ENCODE data around the gene CEP68.

- TF ChIP-seq, protein P1, sequence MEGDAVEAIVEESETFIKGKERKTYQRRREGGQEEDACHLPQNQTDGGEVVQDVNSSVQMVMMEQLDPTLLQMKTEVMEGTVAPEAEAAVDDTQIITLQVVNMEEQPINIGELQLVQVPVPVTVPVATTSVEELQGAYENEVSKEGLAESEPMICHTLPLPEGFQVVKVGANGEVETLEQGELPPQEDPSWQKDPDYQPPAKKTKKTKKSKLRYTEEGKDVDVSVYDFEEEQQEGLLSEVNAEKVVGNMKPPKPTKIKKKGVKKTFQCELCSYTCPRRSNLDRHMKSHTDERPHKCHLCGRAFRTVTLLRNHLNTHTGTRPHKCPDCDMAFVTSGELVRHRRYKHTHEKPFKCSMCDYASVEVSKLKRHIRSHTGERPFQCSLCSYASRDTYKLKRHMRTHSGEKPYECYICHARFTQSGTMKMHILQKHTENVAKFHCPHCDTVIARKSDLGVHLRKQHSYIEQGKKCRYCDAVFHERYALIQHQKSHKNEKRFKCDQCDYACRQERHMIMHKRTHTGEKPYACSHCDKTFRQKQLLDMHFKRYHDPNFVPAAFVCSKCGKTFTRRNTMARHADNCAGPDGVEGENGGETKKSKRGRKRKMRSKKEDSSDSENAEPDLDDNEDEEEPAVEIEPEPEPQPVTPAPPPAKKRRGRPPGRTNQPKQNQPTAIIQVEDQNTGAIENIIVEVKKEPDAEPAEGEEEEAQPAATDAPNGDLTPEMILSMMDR (IDR thresholded peaks at IDR 0.05) = no peak
- no peak for TF ChIP-seq ZFX (IDR thresholded peaks at IDR 0.05; ENCODE audit: borderline replicate concordance)
These were observed 24.7 kb upstream of the CEP68 start for GRCh38 chr2:65031341-65032018.
